ENCODE measurements around the gene RIMOC1. TPM values are rescaled to one million over a fixed set of nuclear protein-coding genes. Genes with fewer than 3 reads are reported as not detected.

Gene RIMOC1
- total RNA-seq, 1 experiment from 2014 or later = 30.5 TPM

- no peak for TF ChIP-seq ZNF281 (CRISPR knock-in tag; IDR thresholded peaks at IDR 0.05)
Observed at GRCh38 chr5:41918105-41918504, 14.0 kb downstream of the RIMOC1 start (continued).

DNA sequence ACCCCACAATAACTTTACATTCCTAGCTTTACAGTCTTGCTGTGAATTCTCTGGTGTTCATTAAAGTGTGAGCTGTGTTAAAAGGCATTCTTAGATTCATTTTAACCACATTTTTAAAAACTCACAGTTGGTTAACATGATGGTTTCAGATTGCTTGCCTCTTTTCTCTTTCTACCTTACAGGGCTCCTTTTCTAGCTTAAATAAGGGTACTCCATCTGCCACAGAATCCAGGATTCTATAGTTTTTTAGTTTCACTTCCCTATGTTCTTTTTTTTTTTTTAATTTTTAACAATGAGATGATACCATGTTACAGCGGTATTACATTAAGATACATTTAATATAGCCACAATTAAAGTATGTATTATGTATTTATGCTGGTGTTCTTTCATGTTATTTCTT, 17.0 kb downstream of the RIMOC1 start:
- no peaks in the 10 kb centered on the region for H3K27me3 Mint-ChIP-seq (ENCODE audit: low read depth)
- ATAC-seq (no peak), DNase-seq (ENCODE audit: low spot score) (no peak)
- H3K4me1 Mint-ChIP-seq = peaks cover 9% of the 10 kb centered on the region
- peaks cover 17% of the 10 kb centered on the region for H3K36me3 Mint-ChIP-seq
- H3K4me3 Mint-ChIP-seq = no peak overlapping the region
- H3K9me3 Mint-ChIP-seq = no peaks in the 10 kb centered on the region
- ChIA-PET POLR2A (no interaction called here), CTCF (no interaction called here)
- no peak overlapping the region for H3K27ac Mint-ChIP-seq
- TF ChIP-seq, protein P1, sequence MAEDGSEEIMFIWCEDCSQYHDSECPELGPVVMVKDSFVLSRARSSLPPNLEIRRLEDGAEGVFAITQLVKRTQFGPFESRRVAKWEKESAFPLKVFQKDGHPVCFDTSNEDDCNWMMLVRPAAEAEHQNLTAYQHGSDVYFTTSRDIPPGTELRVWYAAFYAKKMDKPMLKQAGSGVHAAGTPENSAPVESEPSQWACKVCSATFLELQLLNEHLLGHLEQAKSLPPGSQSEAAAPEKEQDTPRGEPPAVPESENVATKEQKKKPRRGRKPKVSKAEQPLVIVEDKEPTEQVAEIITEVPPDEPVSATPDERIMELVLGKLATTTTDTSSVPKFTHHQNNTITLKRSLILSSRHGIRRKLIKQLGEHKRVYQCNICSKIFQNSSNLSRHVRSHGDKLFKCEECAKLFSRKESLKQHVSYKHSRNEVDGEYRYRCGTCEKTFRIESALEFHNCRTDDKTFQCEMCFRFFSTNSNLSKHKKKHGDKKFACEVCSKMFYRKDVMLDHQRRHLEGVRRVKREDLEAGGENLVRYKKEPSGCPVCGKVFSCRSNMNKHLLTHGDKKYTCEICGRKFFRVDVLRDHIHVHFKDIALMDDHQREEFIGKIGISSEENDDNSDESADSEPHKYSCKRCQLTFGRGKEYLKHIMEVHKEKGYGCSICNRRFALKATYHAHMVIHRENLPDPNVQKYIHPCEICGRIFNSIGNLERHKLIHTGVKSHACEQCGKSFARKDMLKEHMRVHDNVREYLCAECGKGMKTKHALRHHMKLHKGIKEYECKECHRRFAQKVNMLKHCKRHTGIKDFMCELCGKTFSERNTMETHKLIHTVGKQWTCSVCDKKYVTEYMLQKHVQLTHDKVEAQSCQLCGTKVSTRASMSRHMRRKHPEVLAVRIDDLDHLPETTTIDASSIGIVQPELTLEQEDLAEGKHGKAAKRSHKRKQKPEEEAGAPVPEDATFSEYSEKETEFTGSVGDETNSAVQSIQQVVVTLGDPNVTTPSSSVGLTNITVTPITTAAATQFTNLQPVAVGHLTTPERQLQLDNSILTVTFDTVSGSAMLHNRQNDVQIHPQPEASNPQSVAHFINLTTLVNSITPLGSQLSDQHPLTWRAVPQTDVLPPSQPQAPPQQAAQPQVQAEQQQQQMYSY (CRISPR knock-in tag; IDR thresholded peaks at IDR 0.05) = no peak
- TF ChIP-seq ZNF425 (CRISPR knock-in tag; conservative IDR thresholded peaks at IDR 0.05) (no peak), STAT6 (CRISPR knock-in tag; conservative IDR thresholded peaks at IDR 0.05; ENCODE audit: low read depth) (no peak), ESRRA (CRISPR knock-in tag; IDR thresholded peaks at IDR 0.05; ENCODE audit: borderline replicate concordance) (no peak), ZNF281 (CRISPR knock-in tag; IDR thresholded peaks at IDR 0.05) (no peak), EMX1 (CRISPR knock-in tag; IDR thresholded peaks at IDR 0.05) (no peak), SOX15 (CRISPR knock-in tag; IDR thresholded peaks at IDR 0.05) (no peak), MYBL2 (CRISPR knock-in tag; IDR thresholded peaks at IDR 0.05) (no peak), ZNF396 (CRISPR knock-in tag; IDR thresholded peaks at IDR 0.05; ENCODE audit: borderline replicate concordance) (no peak), SP1 (CRISPR knock-in tag; conservative IDR thresholded peaks at IDR 0.05) (no peak), ZBTB21 (CRISPR knock-in tag; IDR thresholded peaks at IDR 0.05; ENCODE audit: borderline replicate concordance) (no peak), ZNF219 (CRISPR knock-in tag; IDR thresholded peaks at IDR 0.05; ENCODE audit: borderline replicate concordance) (no peak), PRRX2 (CRISPR knock-in tag; IDR thresholded peaks at IDR 0.05) (no peak), ZNF671 (CRISPR knock-in tag; IDR thresholded peaks at IDR 0.05) (no peak), SMAD4 (CRISPR knock-in tag; IDR thresholded peaks at IDR 0.05) (no peak)
- TF ChIP-seq, protein P2, sequence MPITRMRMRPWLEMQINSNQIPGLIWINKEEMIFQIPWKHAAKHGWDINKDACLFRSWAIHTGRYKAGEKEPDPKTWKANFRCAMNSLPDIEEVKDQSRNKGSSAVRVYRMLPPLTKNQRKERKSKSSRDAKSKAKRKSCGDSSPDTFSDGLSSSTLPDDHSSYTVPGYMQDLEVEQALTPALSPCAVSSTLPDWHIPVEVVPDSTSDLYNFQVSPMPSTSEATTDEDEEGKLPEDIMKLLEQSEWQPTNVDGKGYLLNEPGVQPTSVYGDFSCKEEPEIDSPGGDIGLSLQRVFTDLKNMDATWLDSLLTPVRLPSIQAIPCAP (CRISPR knock-in tag; IDR thresholded peaks at IDR 0.05) = no peak
